ENCODE measurements around the gene RBM33. TPM values are rescaled to one million over a fixed set of nuclear protein-coding genes. Genes with fewer than 3 reads are reported as not detected.

The RBM33 gene
- total RNA-seq, 4 donors from 2014 or later, result 27.0 to 34.5 (median 32.6) TPM

GRCh38 chr7:155682484-155682883 is 38.0 kb downstream of the RBM33 start:
- Histone ChIP-seq H3K4me1 (peaks cover 0 to 16% (median 7%) of the 10 kb centered on the region in 4 donors), H3K27ac (replicated peaks in 1 of 4) (no peak overlapping the region), H3K9me3 (no peaks in the 10 kb centered on the region), H3K27me3 (no peaks in the 10 kb centered on the region), H3K4me3 (no peak overlapping the region), H3K36me3 (peaks cover 6 to 67% (median 25%) of the 10 kb centered on the region in 4 donors)
- intact Hi-C loops (cut with DNase I), result no loop called here
- DNase-seq (ENCODE audit: extremely low spot score), result no peak
- WGBS, result 84% methylated on average over 5 of the region's 5 CpGs
- TF ChIP-seq EP300 (IDR thresholded peaks at IDR 0.05) (no peak), POLR2AphosphoS5 (IDR thresholded peaks at IDR 0.05) (no peak), POLR2A (IDR thresholded peaks at IDR 0.05; ENCODE audit: low read depth) (no peak), CTCF (IDR thresholded peaks at IDR 0.05) (no peak)

- H3K4me1 ChIP-seq, result peaks cover 0 to 16% (median 7%) of the 10 kb centered on the region in 4 donors
- WGBS, result 96% methylated on average over 5 of the region's 5 CpGs
- H3K9me3 ChIP-seq, result no peaks in the 10 kb centered on the region
- H3K36me3 ChIP-seq, result peaks cover 6 to 67% (median 25%) of the 10 kb centered on the region in 4 donors
- intact Hi-C loops (cut with DNase I), result no loop called here
- no peak for TF ChIP-seq POLR2AphosphoS5 (IDR thresholded peaks at IDR 0.05)
- no peak for TF ChIP-seq CTCF (IDR thresholded peaks at IDR 0.05)
- no peak for TF ChIP-seq EP300 (IDR thresholded peaks at IDR 0.05)
- TF ChIP-seq POLR2A (IDR thresholded peaks at IDR 0.05; ENCODE audit: low read depth), result no peak
- DNase-seq (ENCODE audit: extremely low spot score), result no peak
- H3K27me3 ChIP-seq, result no peaks in the 10 kb centered on the region
- H3K27ac ChIP-seq (replicated peaks in 1 of 4), result no peak overlapping the region
- H3K4me3 ChIP-seq, result no peak overlapping the region
Observed at GRCh38 chr7:155683098-155683497, 38.6 kb downstream of the RBM33 start.

- peaks cover 6 to 66% (median 25%) of the 10 kb centered on the region in 4 donors for H3K36me3 ChIP-seq
- intact Hi-C loops (cut with DNase I), result no loop called here
- no peak overlapping the region for H3K4me3 ChIP-seq
- H3K27ac ChIP-seq (replicated peaks in 1 of 4), result no peak overlapping the region
- no peaks in the 10 kb centered on the region for H3K27me3 ChIP-seq
- 92% methylated on average over 4 of the region's 4 CpGs for WGBS
- TF ChIP-seq POLR2AphosphoS5 (IDR thresholded peaks at IDR 0.05) (no peak), CTCF (IDR thresholded peaks at IDR 0.05) (no peak), POLR2A (IDR thresholded peaks at IDR 0.05; ENCODE audit: low read depth) (no peak), EP300 (IDR thresholded peaks at IDR 0.05) (no peak)
- DNase-seq (ENCODE audit: extremely low spot score), result no peak
- no peaks in the 10 kb centered on the region for H3K9me3 ChIP-seq
- H3K4me1 ChIP-seq, result peaks cover 0 to 16% (median 7%) of the 10 kb centered on the region in 4 donors
Observed at GRCh38 chr7:155683714-155684113, 39.3 kb downstream of the RBM33 start.

- H3K4me1 ChIP-seq, result peaks cover 0 to 16% (median 7%) of the 10 kb centered on the region in 4 donors
- TF ChIP-seq POLR2A (IDR thresholded peaks at IDR 0.05; ENCODE audit: low read depth), result no peak
- no peak for TF ChIP-seq CTCF (IDR thresholded peaks at IDR 0.05)
- TF ChIP-seq EP300 (IDR thresholded peaks at IDR 0.05), result no peak
- TF ChIP-seq POLR2AphosphoS5 (IDR thresholded peaks at IDR 0.05), result no peak
- no peak overlapping the region for H3K4me3 ChIP-seq
- peaks cover 6 to 57% (median 25%) of the 10 kb centered on the region in 4 donors for H3K36me3 ChIP-seq
- no peak overlapping the region for H3K27ac ChIP-seq (replicated peaks in 1 of 4)
- H3K27me3 ChIP-seq, result no peaks in the 10 kb centered on the region
- intact Hi-C loops (cut with DNase I), result no loop called here
- 82% methylated on average over 5 of the region's 5 CpGs for WGBS
- no peaks in the 10 kb centered on the region for H3K9me3 ChIP-seq
- DNase-seq (ENCODE audit: extremely low spot score), result no peak
Observed at GRCh38 chr7:155684543-155684942, 40.1 kb downstream of the RBM33 start.

Measured in esophagus muscularis mucosa (tissue), 4 donors.